Aorta (tissue), 5 donors: ENCODE data around the gene SUFU. TPM values are rescaled to one million over a fixed set of nuclear protein-coding genes. Genes with fewer than 3 reads are reported as not detected.

Source experiments
- ATAC-seq: fragments of 200-7000 bp; cut with Tn5 transposase; one replicate; pipeline ENCODE4 v1.9.1; 2022; ENCODE audit warnings: moderate library complexity; ENCODE audit not compliant: low FRiP score
- DNase-seq, 2 donors: peaks; one replicate each; pipeline ENCODE4 v3.0.0-alpha.2; 2020
- H3K27ac ChIP-seq, 2 donors: one replicate each; pipeline ENCODE4 v1.5.1; 2013; ENCODE audit warnings: low read length in 2 of 2, mild to moderate bottlenecking in 2 of 2, moderate library complexity in 2 of 2, control low read depth in 1 of 2, inconsistent platforms in 1 of 2, low read depth in 1 of 2
- H3K27me3 ChIP-seq, 2 donors: one replicate each; pipeline ENCODE4 v1.6.1; 2013; ENCODE audit warnings: control low read depth in 1 of 2, low read length in 1 of 2, mild to moderate bottlenecking in 1 of 2, moderate library complexity in 1 of 2; ENCODE audit not compliant: insufficient read depth in 2 of 2, control insufficient read depth in 1 of 2
- H3K36me3 ChIP-seq, 2 donors: one replicate each; pipeline ENCODE4 v1.6.1; 2013; ENCODE audit warnings: control low read depth in 1 of 2, low read length in 1 of 2, mild to moderate bottlenecking in 1 of 2; ENCODE audit not compliant: insufficient read depth in 2 of 2, control insufficient read depth in 1 of 2
- H3K4me1 ChIP-seq, 2 donors: one replicate each; pipeline ENCODE4 v1.6.1; 2013; ENCODE audit warnings: low read length in 2 of 2, control low read depth in 1 of 2, mild to moderate bottlenecking in 1 of 2, moderate library complexity in 1 of 2; ENCODE audit not compliant: insufficient read depth in 2 of 2, control insufficient read depth in 1 of 2
- H3K4me3 ChIP-seq, 2 donors: one replicate each; pipeline ENCODE4 v1.5.1; 2013; ENCODE audit warnings: low read length in 2 of 2, control low read depth in 1 of 2, mild to moderate bottlenecking in 1 of 2
- H3K9me3 ChIP-seq: one replicate; pipeline ENCODE4 v1.6.1; 2013; ENCODE audit warnings: mild to moderate bottlenecking, low read length; ENCODE audit not compliant: control insufficient read depth
- WGBS, 2 donors: extraction: QIAGEN DNeasy Blood & Tissue Kit; methylation state at CpG; one replicate each; pipeline ENCODE4 v1.1.7; 2013; 5-methylcytosine and 5-hydroxymethylcytosine counted together
- intact Hi-C, 2 donors: fragments of 100-400 bp; cut with DNase I; formaldehyde crosslinking; loops; one replicate each; pipeline versions ENCODE4 v1.14.2 to v1.15.0; 2022
- polyA plus RNA-seq, 2 donors: library from polyadenylated mRNA; stranded (reverse); fragments of 200-250 nt; gene quantifications; one replicate each; pipeline ENCODE4 v1.2.3, GENCODE V29; 2013
- total RNA-seq, 2 donors: library from RNA; stranded (reverse); fragmentation: NEBNext Ultra II Directional; extraction: Animal tissue kit (Norgen Biotek cat#: 25700); gene quantifications; one replicate each; pipeline ENCODE4 v1.2.1, GENCODE V29; 2021
- donor health status: healthy with polysubstance abuse.
- donor health status: Bipolar disorder and iron deficiency.
- donor health status: DM: no; HTN: no; CAD: no.
- donor health status: DM: no; HTN: no; CAD: no.
- donor health status: DM: yes; HTN: yes; CAD: no.

The SUFU gene
- total and polyA plus RNA-seq, 4 donors: 2.3 to 24.0 (median 7.9) TPM

DNA sequence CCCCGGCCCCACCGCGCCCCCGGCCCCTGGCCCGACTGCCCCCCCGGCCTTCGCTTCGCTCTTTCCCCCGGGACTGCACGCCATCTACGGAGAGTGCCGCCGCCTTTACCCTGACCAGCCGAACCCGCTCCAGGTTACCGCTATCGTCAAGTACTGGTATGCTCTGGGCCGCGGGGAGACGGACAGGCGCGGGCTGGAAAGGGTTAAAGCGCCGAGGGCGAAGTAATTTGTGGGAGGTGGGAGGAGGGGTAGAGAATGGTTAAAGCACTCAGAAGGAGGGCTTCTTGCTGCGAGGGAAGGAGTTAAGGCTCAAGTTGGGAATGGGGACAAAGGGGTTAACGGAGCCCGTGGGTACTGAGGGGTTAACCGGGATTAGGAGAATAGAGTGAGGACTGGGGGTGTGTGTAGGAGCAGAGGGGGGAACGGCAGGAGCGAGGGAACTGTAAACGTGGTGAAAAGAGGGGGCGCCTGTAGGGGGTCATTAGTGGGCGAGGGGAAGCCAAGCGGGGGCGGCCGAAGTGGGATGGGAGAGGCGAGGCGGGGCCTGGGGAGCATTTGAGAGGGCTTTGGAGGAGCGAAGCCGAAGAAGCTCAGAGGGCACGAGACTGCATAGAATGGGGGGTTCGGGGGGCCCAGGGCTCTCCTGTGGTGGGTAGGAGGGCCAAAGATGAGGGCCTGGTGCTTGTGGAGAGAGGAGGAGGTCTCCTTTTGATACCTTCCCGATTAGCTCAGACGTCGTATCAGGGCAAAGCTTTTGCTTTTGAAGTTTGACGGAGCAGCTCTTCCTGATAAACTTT, 605 bp downstream of the SUFU start:
- H3K36me3 ChIP-seq: no peaks in the 10 kb centered on the region
- 1% methylated on average over 47 of the region's 47 CpGs for WGBS, 2 donors
- intact Hi-C loops: loop anchor here in 1 of 2 donors (2.0 to 5.0 kb wide), 2 partner anchors 72 to 78 kb away; partner anchors contain the start of gene CUEDC2
- no peaks in the 10 kb centered on the region for H3K9me3 ChIP-seq
- H3K4me1 ChIP-seq: peaks cover 0 to 3% of the 10 kb centered on the region in 2 donors
- peak; percentile 68 to 82 for DNase-seq
- no peaks in the 10 kb centered on the region for H3K27me3 ChIP-seq
- ATAC-seq: no peak
- H3K27ac ChIP-seq: peak overlapping the region in 1 of 2 donors; percentile 32
- peak overlapping the region; percentile 75 to 86 for H3K4me3 ChIP-seq

DNA sequence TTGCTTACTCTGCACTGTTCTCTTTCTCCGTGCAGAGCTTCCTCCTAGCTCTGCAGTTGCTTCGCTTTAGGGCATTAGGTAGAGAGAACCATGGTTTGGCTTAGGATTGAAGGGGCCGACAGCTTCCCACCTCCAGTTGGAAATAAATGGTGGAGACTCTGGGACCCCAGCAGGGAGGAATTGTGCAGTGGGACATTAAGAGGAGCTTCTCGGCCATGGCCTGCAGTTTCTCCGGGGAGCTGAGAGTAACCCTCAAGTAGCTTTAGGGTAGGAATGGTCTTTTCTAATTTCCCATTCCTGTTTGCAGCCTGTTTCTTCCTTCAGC, 1.2 kb downstream of the SUFU start:
- no peak overlapping the region for H3K27ac ChIP-seq
- ATAC-seq (no peak), DNase-seq (peak in 1 of 2 donors; percentile 30)
- intact Hi-C loops: loop anchor here in 1 of 2 donors (2.0 to 5.0 kb wide), 2 partner anchors 73 to 78 kb away; partner anchors contain the start of gene CUEDC2
- no peaks in the 10 kb centered on the region for H3K27me3 ChIP-seq
- H3K4me3 ChIP-seq: peak overlapping the region; percentile 75 to 86
- H3K9me3 ChIP-seq: no peaks in the 10 kb centered on the region
- 1 to 4% methylated on average over 5 of the region's 5 CpGs for WGBS, 2 donors
- no peaks in the 10 kb centered on the region for H3K36me3 ChIP-seq
- H3K4me1 ChIP-seq: peaks cover 0 to 3% of the 10 kb centered on the region in 2 donors

DNA sequence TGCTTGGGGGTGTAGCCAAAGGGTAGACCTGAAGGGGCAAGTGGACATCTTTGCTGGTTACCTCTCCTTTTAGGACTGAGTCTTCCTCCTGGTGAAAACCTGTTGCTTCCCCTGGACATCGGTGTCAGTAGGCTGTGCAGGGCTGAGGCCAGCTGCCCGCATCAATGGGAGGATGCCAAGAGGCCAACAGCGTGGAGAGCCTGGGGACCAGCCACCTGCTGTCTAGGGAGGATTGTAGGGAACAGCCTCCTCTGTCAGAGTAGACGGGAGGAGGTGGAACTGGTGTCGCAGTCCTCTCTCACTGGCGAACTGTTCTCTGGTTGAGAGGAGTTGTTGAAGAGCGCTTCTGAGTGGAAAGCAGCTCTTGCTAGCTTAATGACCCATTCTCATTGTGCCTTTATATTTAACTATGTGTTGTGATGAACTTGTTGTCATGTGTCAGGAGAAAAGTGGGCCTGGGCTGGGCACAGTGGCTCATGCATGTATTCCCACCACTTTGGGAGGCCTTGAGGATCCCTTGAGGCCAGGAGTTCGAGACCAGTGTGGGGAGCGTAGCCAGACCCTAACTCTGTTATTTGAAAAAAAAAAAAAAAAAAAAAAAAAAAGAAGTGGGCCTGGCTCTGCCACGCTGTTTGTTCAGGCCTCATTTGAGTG, 1.8 kb downstream of the SUFU start:
- H3K4me3 ChIP-seq: no peak overlapping the region
- 44 to 61% methylated on average over 10 of the region's 10 CpGs for WGBS, 2 donors
- ATAC-seq: no peak
- no peaks in the 10 kb centered on the region for H3K27me3 ChIP-seq
- intact Hi-C loops: loop anchor here in 1 of 2 donors (2.0 kb wide), 1 partner anchor 77 kb away; no protein-coding TSS in a partner anchor
- H3K36me3 ChIP-seq: no peaks in the 10 kb centered on the region
- H3K9me3 ChIP-seq: no peaks in the 10 kb centered on the region
- peak in 1 of 2 donors; percentile 73 for DNase-seq
- no peak overlapping the region for H3K27ac ChIP-seq
- H3K4me1 ChIP-seq: peaks cover 0 to 3% of the 10 kb centered on the region in 2 donors

GRCh38 chr10:102507521-102507920, 3.7 kb downstream of the SUFU start:
- Histone ChIP-seq H3K4me3 (no peak overlapping the region), H3K36me3 (no peaks in the 10 kb centered on the region), H3K27ac (no peak overlapping the region), H3K4me1 (peaks cover 0 to 3% of the 10 kb centered on the region in 2 donors), H3K9me3 (no peaks in the 10 kb centered on the region), H3K27me3 (no peaks in the 10 kb centered on the region)
- ATAC-seq (no peak), DNase-seq (peak in 1 of 2 donors; percentile 10)
- intact Hi-C loops: no loop called here
- 44 to 46% methylated on average over 3 of the region's 3 CpGs for WGBS, 2 donors

- intact Hi-C loops: no loop called here
- H3K9me3 ChIP-seq: no peaks in the 10 kb centered on the region
- H3K36me3 ChIP-seq: no peaks in the 10 kb centered on the region
- 89 to 92% methylated on average over 1 of the region's 1 CpG for WGBS, 2 donors
- no peak for ATAC-seq
- H3K27ac ChIP-seq: no peak overlapping the region
- H3K4me3 ChIP-seq: no peak overlapping the region
- peak in 1 of 2 donors; percentile 2 for DNase-seq
- peaks cover 0 to 3% of the 10 kb centered on the region in 2 donors for H3K4me1 ChIP-seq
- no peaks in the 10 kb centered on the region for H3K27me3 ChIP-seq
Measured at GRCh38 chr10:102508506-102508905, 4.7 kb downstream of the SUFU start.

DNA sequence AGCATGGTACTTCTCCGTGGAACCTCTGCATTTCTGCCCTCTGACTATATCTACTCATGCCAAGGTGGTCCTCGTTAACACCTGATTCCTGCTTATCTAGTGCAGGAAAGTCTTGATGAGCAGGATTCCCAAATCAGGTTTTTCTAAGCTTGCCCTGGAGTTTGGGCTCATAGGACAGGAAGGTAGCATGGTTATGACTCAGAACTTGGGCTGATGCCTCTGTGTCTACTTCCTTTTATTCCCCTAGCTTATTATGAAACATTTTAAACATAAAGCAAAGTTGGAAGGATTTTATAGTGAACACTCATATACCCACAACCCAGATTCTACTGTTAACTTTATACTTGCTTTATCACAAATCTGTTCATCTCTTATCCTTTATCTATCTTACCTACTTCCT, 5.6 kb downstream of the SUFU start:
- Histone ChIP-seq H3K27me3 (no peaks in the 10 kb centered on the region), H3K9me3 (no peaks in the 10 kb centered on the region), H3K4me1 (peaks cover 0 to 3% of the 10 kb centered on the region in 2 donors), H3K27ac (no peak overlapping the region), H3K4me3 (no peak overlapping the region), H3K36me3 (no peaks in the 10 kb centered on the region)
- ATAC-seq (no peak), DNase-seq (peak in 1 of 2 donors; percentile 0)
- intact Hi-C loops: no loop called here
- WGBS, 2 donors: 48 to 84% methylated on average over 2 of the region's 2 CpGs

DNA sequence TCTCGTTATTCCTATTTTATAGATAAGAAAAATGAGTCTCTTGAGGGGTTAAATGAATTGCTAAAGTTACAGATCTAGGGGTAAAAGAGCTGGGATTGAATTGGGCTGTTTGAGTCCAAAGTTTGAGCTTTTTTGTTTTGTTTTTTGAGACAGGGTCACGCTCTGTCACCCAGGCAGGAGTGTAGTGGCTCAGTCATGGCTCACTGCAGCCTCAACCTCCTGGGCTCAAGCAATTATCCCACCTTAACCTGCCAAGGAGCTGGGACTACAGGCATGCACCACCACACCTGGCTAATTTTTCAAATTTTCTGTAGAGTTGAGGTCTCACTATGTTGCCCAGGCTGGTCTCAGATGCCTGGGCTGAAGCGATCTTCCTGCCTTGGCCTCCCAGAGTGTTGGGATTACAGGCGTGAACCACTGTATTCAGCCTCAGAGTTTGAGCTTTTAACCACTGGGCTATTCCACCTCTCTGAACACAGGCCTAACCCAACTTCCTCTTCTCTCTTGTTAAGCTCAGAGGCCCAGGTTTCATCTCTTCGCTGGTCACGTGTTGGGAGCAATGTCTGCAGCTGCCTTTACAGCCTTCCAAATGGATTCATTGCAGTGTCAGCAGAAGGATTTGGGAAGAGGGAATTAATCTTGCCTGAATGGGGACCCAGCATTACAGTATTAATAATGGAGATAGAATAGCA, 8.0 kb downstream of the SUFU start:
- Histone ChIP-seq H3K27me3 (no peaks in the 10 kb centered on the region), H3K36me3 (no peaks in the 10 kb centered on the region), H3K4me1 (no peaks in the 10 kb centered on the region), H3K4me3 (no peak overlapping the region), H3K27ac (no peak overlapping the region), H3K9me3 (no peaks in the 10 kb centered on the region)
- ATAC-seq (no peak), DNase-seq (peak in 1 of 2 donors; percentile 2)
- WGBS, 2 donors: 89 to 93% methylated on average over 6 of the region's 6 CpGs
- intact Hi-C loops: no loop called here

DNA sequence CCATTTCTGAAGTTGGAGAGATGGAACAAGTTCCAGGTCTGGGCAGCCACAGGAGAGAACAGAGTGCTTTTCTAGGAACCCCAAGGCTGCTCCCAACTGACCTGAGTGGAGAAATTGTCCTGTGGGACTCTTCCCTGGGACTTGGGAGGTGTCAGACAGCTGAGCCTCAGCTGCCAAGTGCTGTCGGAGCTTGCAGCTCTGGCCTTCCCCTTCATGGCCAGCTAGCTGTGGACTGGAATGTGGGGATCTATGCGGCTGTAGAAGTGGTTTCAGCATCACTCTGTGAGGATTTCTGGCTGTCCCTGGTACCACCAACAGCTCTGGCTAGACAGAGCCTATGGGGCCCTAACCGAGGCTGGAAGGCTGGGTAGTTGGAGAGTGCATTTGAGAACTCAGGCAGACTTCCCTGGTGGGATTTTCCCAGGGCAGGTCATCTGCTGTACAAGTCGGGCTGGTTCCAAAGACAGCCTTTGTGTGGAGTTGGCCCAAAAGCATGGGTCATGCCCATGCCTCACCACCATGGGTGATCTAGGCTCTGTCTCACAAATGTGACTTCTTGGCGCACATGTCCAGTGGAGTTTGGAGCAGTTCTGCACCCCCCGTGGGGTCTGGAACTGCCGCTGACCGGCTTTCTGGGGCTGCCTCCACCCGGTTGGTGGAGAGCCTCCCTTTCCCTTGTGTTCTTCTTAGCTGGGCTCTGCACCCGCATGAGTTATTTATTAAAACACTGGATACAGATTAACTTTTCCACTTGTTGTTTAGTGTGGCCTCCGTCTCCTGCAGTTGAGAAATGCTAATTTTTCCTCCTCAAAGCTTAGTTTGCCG, 10.9 kb downstream of the SUFU start:
- no peaks in the 10 kb centered on the region for H3K4me1 ChIP-seq
- DNase-seq (no peak), ATAC-seq (no peak)
- H3K27me3 ChIP-seq: no peaks in the 10 kb centered on the region
- 66 to 80% methylated on average over 12 of the region's 12 CpGs for WGBS, 2 donors
- intact Hi-C loops: no loop called here
- H3K4me3 ChIP-seq: no peak overlapping the region
- H3K9me3 ChIP-seq: no peaks in the 10 kb centered on the region
- H3K36me3 ChIP-seq: peaks cover 0 to 3% of the 10 kb centered on the region in 2 donors
- H3K27ac ChIP-seq: no peak overlapping the region
